Frontal cortex (tissue), 4 donors: ENCODE data around the gene PGA3. TPM values are rescaled to one million over a fixed set of nuclear protein-coding genes. Genes with fewer than 3 reads are reported as not detected.
"Not testable (repeated sequence)": the region's sequence is repeated elsewhere in the genome, so short reads cannot be mapped to it uniquely, and the experiment has no call there.

Source experiments
- DNase-seq, 2 donors: peaks; one replicate each; pipeline ENCODE4 v3.0.0; 2012; ENCODE audit warnings: low spot score in 2 of 2
- FAIRE-seq: peaks from 2 replicates; lab custom pipeline; 2012; peaks lifted over from hg19 to GRCh38; lab: Jason Lieb, UNC
- total RNA-seq: library from RNA; depleted of rRNA; stranded (reverse); fragments of >200 nt; gene quantifications from one replicate; pipeline ENCODE4 v1.2.3, GENCODE V29; 2014
- donor health status: control.
- donor health status: control.
- donor health status: control.

Gene PGA3
- total RNA-seq, 1 donor from 2014 or later: not detected

- FAIRE-seq (no peak), DNase-seq (no peak)
Measured at GRCh38 chr11:61201476-61201875, 1.8 kb upstream of the PGA3 start.

- not testable (repeated sequence) for FAIRE-seq, DNase-seq
Measured at GRCh38 chr11:61203873-61204272, 558 bp downstream of the PGA3 start.

GRCh38 chr11:61204502-61205059 is 1.3 kb downstream of the PGA3 start:
- FAIRE-seq, DNase-seq: not testable (repeated sequence)

GRCh38 chr11:61207636-61208310 is 4.5 kb downstream of the PGA3 start:
- not testable (repeated sequence) for DNase-seq, FAIRE-seq

- FAIRE-seq, DNase-seq: not testable (repeated sequence)
Measured at GRCh38 chr11:61210629-61211028, 7.3 kb downstream of the PGA3 start.

- not testable (repeated sequence) for FAIRE-seq, DNase-seq
Measured at GRCh38 chr11:61211327-61211952, 8.1 kb downstream of the PGA3 start.

- not testable (repeated sequence) for FAIRE-seq, DNase-seq
Measured at GRCh38 chr11:61212202-61212601, 8.9 kb downstream of the PGA3 start.

GRCh38 chr11:61213711-61214324 is 10.5 kb downstream of the PGA3 start:
- not testable (repeated sequence) for FAIRE-seq, DNase-seq

- FAIRE-seq, DNase-seq: not testable (repeated sequence)
Measured at GRCh38 chr11:61218306-61218705, 15.0 kb downstream of the PGA3 start.

- not testable (repeated sequence) for DNase-seq, FAIRE-seq
Measured at GRCh38 chr11:61219016-61219415, 15.7 kb downstream of the PGA3 start.

- not testable (repeated sequence) for DNase-seq
Measured at GRCh38 chr11:61222047-61222446, 18.7 kb downstream of the PGA3 start, which contains the start of gene PGA4. Gene PGA4 (plus strand): TSS chr11:61222347. CDS start chr11:61222401, 54 bp downstream.

GRCh38 chr11:61222692-61223091 is 19.4 kb downstream of the PGA3 start:
- not testable (repeated sequence) for DNase-seq, FAIRE-seq

More at GRCh38 chr11:61222047-61222446, 18.7 kb downstream of the PGA3 start, which contains the start of gene PGA4:
- not testable (repeated sequence) for FAIRE-seq

GRCh38 chr11:61226457-61227137 is 23.3 kb downstream of the PGA3 start:
- DNase-seq, FAIRE-seq: not testable (repeated sequence)

GRCh38 chr11:61229458-61229857 is 26.1 kb downstream of the PGA3 start:
- not testable (repeated sequence) for FAIRE-seq, DNase-seq

GRCh38 chr11:61231033-61231432 is 27.7 kb downstream of the PGA3 start:
- DNase-seq, FAIRE-seq: not testable (repeated sequence)

GRCh38 chr11:61231585-61231984 is 28.3 kb downstream of the PGA3 start:
- not testable (repeated sequence) for FAIRE-seq, DNase-seq

GRCh38 chr11:61232548-61233145 is 29.3 kb downstream of the PGA3 start:
- not testable (repeated sequence) for FAIRE-seq, DNase-seq

GRCh38 chr11:61237130-61237529 is 33.8 kb downstream of the PGA3 start:
- FAIRE-seq, DNase-seq: not testable (repeated sequence)

- not testable (repeated sequence) for FAIRE-seq, DNase-seq
Measured at GRCh38 chr11:61240288-61240687, 37.0 kb downstream of the PGA3 start.
